Measurements from ENCODE around the gene FAM136A. TPM values are rescaled to one million over a fixed set of nuclear protein-coding genes. Genes with fewer than 3 reads are reported as not detected.
"Not testable (repeated sequence)": the region's sequence is repeated elsewhere in the genome, so short reads cannot be mapped to it uniquely, and the experiment has no call there.

FAM136A gene
- total RNA-seq, 4 donors from 2014 or later, result 10.7 to 45.1 (median 31.0) TPM

DNA sequence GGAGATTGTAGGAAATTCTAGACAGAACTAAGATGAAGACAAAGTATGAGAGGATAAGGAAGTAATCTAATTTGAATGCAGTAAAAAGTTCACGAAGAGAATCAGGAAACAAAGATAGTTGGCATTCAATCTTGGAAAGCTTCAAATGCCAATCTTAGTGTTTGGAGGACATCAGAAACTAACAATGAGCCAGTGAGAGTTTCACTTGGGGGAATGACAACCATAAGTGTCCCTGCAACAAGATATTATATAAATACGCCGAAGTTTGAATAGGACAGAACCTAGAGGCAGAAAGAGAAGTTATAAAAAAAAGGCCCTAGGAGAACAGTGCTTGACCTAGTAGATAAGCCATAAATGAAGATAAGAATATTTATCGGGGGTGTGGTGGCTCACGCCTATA lies 19.4 kb downstream of the FAM136A start:
- DNase-seq, result no peak
- Histone ChIP-seq H3K9me3 (no peaks in the 10 kb centered on the region), H3K4me1 (peaks cover 0 to 3% (median 0%) of the 10 kb centered on the region in 4 donors), H3K27me3 (no peaks in the 10 kb centered on the region), H3K27ac (no peak overlapping the region), H3K36me3 (peaks cover 0 to 42% (median 21%) of the 10 kb centered on the region in 4 donors), H3K4me3 (no peak overlapping the region)
- in situ Hi-C loops (cut with MboI; ENCODE audit: low pct_ligation_motif_present in 1 of 4, low pct_unique_long_range_greater_than_20kb in 1 of 4, low sequenced_read_pairs in 3 of 4), result no loop called here
- TF ChIP-seq, protein P1, sequence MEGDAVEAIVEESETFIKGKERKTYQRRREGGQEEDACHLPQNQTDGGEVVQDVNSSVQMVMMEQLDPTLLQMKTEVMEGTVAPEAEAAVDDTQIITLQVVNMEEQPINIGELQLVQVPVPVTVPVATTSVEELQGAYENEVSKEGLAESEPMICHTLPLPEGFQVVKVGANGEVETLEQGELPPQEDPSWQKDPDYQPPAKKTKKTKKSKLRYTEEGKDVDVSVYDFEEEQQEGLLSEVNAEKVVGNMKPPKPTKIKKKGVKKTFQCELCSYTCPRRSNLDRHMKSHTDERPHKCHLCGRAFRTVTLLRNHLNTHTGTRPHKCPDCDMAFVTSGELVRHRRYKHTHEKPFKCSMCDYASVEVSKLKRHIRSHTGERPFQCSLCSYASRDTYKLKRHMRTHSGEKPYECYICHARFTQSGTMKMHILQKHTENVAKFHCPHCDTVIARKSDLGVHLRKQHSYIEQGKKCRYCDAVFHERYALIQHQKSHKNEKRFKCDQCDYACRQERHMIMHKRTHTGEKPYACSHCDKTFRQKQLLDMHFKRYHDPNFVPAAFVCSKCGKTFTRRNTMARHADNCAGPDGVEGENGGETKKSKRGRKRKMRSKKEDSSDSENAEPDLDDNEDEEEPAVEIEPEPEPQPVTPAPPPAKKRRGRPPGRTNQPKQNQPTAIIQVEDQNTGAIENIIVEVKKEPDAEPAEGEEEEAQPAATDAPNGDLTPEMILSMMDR (IDR thresholded peaks at IDR 0.05), result no peak
- TF ChIP-seq POLR2AphosphoS5 (IDR thresholded peaks at IDR 0.05) (no peak), EP300 (IDR thresholded peaks at IDR 0.05; ENCODE audit: low read depth) (no peak), POLR2A (IDR thresholded peaks at IDR 0.05) (no peak)
- 77 to 81% methylated on average over 5 of the region's 5 CpGs for WGBS, 2 donors (ENCODE audit: low coverage in 1 of 2)
- intact Hi-C loops (cut with DNase I; ENCODE audit: low total_unique reads), result no loop called here

DNA sequence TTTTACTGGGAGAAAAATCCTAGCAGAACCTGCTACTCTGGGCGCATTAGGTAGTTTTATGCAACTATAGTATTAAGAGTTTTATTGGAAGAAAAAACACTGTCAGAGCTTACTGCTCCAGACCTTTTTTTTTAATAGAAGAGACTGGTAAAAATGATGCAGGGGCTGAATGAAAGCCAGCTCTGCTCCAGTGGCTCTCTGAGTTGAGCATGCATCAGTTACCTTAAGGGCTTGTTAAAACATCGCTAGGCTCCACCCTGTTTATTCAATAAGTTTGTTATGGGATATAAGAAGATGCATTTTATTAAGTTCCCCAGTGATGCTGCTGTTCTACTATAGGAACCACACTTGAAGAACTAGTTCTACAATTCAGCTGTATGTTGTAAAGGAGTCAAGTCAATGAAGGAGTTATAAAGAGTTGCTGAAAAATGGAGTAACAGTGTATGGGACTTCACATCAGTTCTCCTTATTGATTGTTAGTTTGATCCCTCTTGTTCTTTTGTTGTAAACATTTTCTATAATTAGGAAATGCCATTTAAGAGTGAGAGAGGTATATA lies 21.5 kb downstream of the FAM136A start:
- TF ChIP-seq, protein P1 (IDR thresholded peaks at IDR 0.05), result no peak
- no peak for TF ChIP-seq POLR2AphosphoS5 (IDR thresholded peaks at IDR 0.05)
- TF ChIP-seq POLR2A (IDR thresholded peaks at IDR 0.05), result no peak
- no peak for TF ChIP-seq EP300 (IDR thresholded peaks at IDR 0.05; ENCODE audit: low read depth)
- H3K27me3 ChIP-seq, result no peaks in the 10 kb centered on the region
- 72 to 97% methylated on average over 2 of the region's 2 CpGs for WGBS, 2 donors (ENCODE audit: low coverage in 1 of 2)
- no peaks in the 10 kb centered on the region for H3K9me3 ChIP-seq
- intact Hi-C loops (cut with DNase I; ENCODE audit: low total_unique reads) (no loop called here), in situ Hi-C loops (cut with MboI; ENCODE audit: low pct_ligation_motif_present in 1 of 4, low pct_unique_long_range_greater_than_20kb in 1 of 4, low sequenced_read_pairs in 3 of 4) (no loop called here)
- no peak for DNase-seq
- H3K36me3 ChIP-seq, result peaks cover 0 to 36% (median 16%) of the 10 kb centered on the region in 4 donors
- no peak overlapping the region for H3K27ac ChIP-seq
- no peak overlapping the region for H3K4me3 ChIP-seq
- H3K4me1 ChIP-seq, result peaks cover 0 to 3% (median 0%) of the 10 kb centered on the region in 4 donors

DNA sequence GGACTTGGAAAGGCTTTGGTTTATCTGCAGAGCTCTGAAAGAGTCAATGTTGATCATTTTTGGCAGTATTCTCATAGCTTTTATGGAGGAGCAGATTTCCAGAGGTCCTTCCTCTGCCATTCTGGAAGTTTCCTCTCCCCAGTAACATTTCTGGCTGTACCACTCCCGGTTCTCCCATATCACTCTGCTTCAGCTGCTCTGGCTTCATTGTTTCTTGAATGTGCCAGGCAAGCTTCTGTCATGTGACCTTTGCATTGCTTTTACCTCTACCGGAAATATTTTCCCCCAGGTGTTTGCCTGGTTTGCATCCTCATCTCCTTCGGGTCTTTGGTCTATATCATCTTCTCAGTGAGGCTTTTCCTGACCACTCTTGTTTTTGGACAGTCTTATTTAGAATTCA lies 31.5 kb downstream of the FAM136A start:
- WGBS, 2 donors (ENCODE audit: low coverage in 1 of 2), result 58 to 65% methylated on average over 2 to 3 of the region's 3 CpGs
- TF ChIP-seq POLR2AphosphoS5 (IDR thresholded peaks at IDR 0.05), result no peak
- TF ChIP-seq POLR2A (IDR thresholded peaks at IDR 0.05), result no peak
- TF ChIP-seq, protein P1 (IDR thresholded peaks at IDR 0.05), result no peak
- no peak for TF ChIP-seq EP300 (IDR thresholded peaks at IDR 0.05; ENCODE audit: low read depth)

DNA sequence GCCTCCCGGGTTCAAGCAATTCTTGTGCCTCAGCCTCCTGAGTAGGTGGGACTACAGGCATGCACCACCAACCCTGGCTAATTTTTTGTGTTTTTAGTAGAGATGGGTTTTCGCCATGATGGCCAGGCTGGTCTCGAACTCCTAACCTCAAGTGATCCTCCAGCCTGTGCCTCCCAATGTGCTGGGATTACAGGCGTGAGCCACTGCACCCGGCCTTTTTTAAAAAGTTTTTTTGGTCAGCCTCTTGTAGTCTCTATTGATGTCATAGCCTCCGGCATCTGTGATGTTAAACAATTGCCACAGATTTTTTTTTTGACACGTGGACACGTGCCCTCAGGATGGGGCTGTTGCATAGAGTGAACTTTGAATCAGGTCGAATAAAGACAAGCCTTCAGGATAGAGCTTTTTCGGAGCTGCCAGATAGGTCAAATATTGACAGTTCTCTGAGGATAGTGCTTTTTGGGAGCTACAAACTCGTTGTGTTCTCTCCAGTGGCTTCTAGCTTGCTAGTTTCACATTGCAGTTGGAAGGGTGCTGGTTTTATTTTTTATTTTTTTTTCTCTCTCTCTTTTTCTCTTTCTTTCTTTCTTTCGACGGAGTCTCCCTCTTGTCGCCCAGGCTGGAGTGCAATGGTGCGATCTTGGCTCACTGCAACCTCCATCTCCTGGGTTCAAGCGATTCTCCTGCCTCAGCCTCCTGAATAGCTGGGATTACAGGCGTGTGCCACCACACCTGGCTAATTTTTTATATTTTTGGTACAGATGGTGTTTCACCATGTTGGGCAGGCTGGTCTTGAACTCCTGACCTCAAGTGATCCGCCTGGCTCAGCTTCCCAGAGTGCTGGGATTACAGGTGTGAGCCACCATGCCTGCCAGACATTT lies 32.2 kb downstream of the FAM136A start:
- WGBS, 2 donors (ENCODE audit: low coverage in 1 of 2), result 90% methylated on average over 12 to 18 of the region's 18 CpGs
- H3K27ac ChIP-seq; in situ Hi-C loops (cut with MboI; ENCODE audit: low pct_ligation_motif_present in 1 of 4, low pct_unique_long_range_greater_than_20kb in 1 of 4, low sequenced_read_pairs in 3 of 4); intact Hi-C loops (cut with DNase I; ENCODE audit: low total_unique reads); H3K36me3 ChIP-seq; H3K4me3 ChIP-seq; DNase-seq; H3K27me3 ChIP-seq; H3K9me3 ChIP-seq; H3K4me1 ChIP-seq: not testable (repeated sequence)

More for the DNA sequence above, 31.5 kb downstream of the FAM136A start:
- in situ Hi-C loops (cut with MboI; ENCODE audit: low pct_ligation_motif_present in 1 of 4, low pct_unique_long_range_greater_than_20kb in 1 of 4, low sequenced_read_pairs in 3 of 4) (no loop called here), intact Hi-C loops (cut with DNase I; ENCODE audit: low total_unique reads) (no loop called here)
- H3K27ac ChIP-seq, result no peak overlapping the region
- no peaks in the 10 kb centered on the region for H3K9me3 ChIP-seq
- no peak overlapping the region for H3K4me3 ChIP-seq
- H3K4me1 ChIP-seq, result no peaks in the 10 kb centered on the region
- H3K36me3 ChIP-seq, result peaks cover 0 to 11% (median under 1%) of the 10 kb centered on the region in 4 donors
- H3K27me3 ChIP-seq, result no peaks in the 10 kb centered on the region
- no peak for DNase-seq

DNA sequence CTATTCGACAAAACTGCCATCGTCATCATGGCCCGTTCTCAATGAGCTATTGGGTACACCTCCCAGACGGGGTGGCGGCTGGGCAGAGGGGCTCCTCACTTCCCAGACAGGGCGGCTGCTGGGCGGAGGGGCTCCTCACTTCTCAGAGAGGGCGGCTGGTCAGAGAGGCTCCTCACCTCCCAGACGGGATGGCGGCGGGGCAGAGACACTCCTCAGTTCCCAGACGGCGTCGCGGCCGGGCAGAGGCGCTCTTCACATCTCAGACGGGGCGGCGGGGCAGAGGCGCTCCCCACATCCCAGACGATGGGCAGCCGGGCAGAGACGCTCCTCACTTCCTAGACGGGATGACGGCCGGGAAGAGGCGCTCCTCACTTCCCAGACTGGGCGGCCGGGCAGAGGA lies 34.9 kb downstream of the FAM136A start:
- H3K36me3 ChIP-seq, result peaks cover 0 to 12% (median 0%) of the 10 kb centered on the region in 4 donors
- DNase-seq; H3K4me1 ChIP-seq; H3K4me3 ChIP-seq; H3K27ac ChIP-seq; intact Hi-C loops (cut with DNase I; ENCODE audit: low total_unique reads); H3K9me3 ChIP-seq; H3K27me3 ChIP-seq; in situ Hi-C loops (cut with MboI; ENCODE audit: low pct_ligation_motif_present in 1 of 4, low pct_unique_long_range_greater_than_20kb in 1 of 4, low sequenced_read_pairs in 3 of 4): not testable (repeated sequence)
- 97% methylated on average over 29 of the region's 30 CpGs; no CpG with 5 or more reads in 1 of the 2 donors for WGBS, 2 donors (ENCODE audit: low coverage in 1 of 2)

Data from transverse colon (tissue), 4 donors.